AG09309 (cell line): ENCODE measurements around the gene MTO1.

Experiments
- DNase-seq: peaks from one replicate; pipeline ENCODE4 v3.0.0-alpha.2; 2010; ENCODE audit warnings: low read depth
- H3K4me3 ChIP-seq: 2 replicates; pipeline ENCODE4 v1.5.1; 2011; ENCODE audit warnings: mild to moderate bottlenecking, low read depth, low read length, moderate library complexity; ENCODE audit not compliant: control insufficient read depth
- CTCF ChIP-seq: IDR thresholded peaks from 2 replicates; pipeline ENCODE4 v1.5.1; 2011; ENCODE audit warnings: mild to moderate bottlenecking, low read depth, low read length, inconsistent platforms; ENCODE audit not compliant: insufficient read depth, control insufficient read depth; ENCODE audit errors: missing control alignments

Gene MTO1

GRCh38 chr6:73476723-73477122 is 15.2 kb downstream of the MTO1 start:
- DNase-seq = no peak
- H3K4me3 ChIP-seq = no peak overlapping the region
- TF ChIP-seq CTCF = no peak

- no peak for DNase-seq
- TF ChIP-seq CTCF = no peak
- no peak overlapping the region for H3K4me3 ChIP-seq
Observed at GRCh38 chr6:73477407-73477806, 15.9 kb downstream of the MTO1 start.

- no peak for TF ChIP-seq CTCF
- DNase-seq = no peak
- H3K4me3 ChIP-seq = no peak overlapping the region
Observed at GRCh38 chr6:73481969-73482368, 20.4 kb downstream of the MTO1 start.

- DNase-seq = no peak
- no peak for TF ChIP-seq CTCF
- H3K4me3 ChIP-seq = no peak overlapping the region
Observed at GRCh38 chr6:73484438-73484837, 22.9 kb downstream of the MTO1 start.

GRCh38 chr6:73487473-73487872 is 25.9 kb downstream of the MTO1 start:
- H3K4me3 ChIP-seq = no peak overlapping the region
- no peak for DNase-seq
- no peak for TF ChIP-seq CTCF

GRCh38 chr6:73491377-73491776 is 29.8 kb downstream of the MTO1 start:
- no peak for DNase-seq
- no peak overlapping the region for H3K4me3 ChIP-seq
- TF ChIP-seq CTCF = no peak

GRCh38 chr6:73497915-73498314 is 36.4 kb downstream of the MTO1 start:
- H3K4me3 ChIP-seq = no peak overlapping the region
- DNase-seq = no peak
- TF ChIP-seq CTCF = no peak
